Glutamatergic neuron (in vitro differentiated cells): ENCODE data around the gene DLG1. TPM values are rescaled to one million over a fixed set of nuclear protein-coding genes. Genes with fewer than 3 reads are reported as not detected.

Source experiments
- DNase-seq: peaks from one replicate; pipeline ENCODE4 v3.0.0; 2022
- H3K27ac Mint-ChIP-seq: one replicate; pipeline ENCODE4 v1.8.0; 2020; ENCODE audit warnings: mild to moderate bottlenecking, mixed read lengths, inconsistent platforms; ENCODE audit not compliant: unreplicated experiment
- H3K27me3 Mint-ChIP-seq: one replicate; pipeline ENCODE4 v1.8.0; 2020; ENCODE audit warnings: mild to moderate bottlenecking, moderate library complexity, mixed read lengths, inconsistent platforms; ENCODE audit not compliant: unreplicated experiment
- H3K36me3 Mint-ChIP-seq: one replicate; pipeline ENCODE4 v1.8.0; 2020; ENCODE audit warnings: mild to moderate bottlenecking, mixed read lengths, inconsistent platforms; ENCODE audit not compliant: unreplicated experiment
- H3K4me1 Mint-ChIP-seq: one replicate; pipeline ENCODE4 v1.8.0; 2020; ENCODE audit warnings: mild to moderate bottlenecking, low read depth, mixed read lengths, inconsistent platforms; ENCODE audit not compliant: unreplicated experiment
- H3K4me3 Mint-ChIP-seq: one replicate; pipeline ENCODE4 v1.8.0; 2020; ENCODE audit warnings: mild to moderate bottlenecking, mixed read lengths, inconsistent platforms; ENCODE audit not compliant: unreplicated experiment
- H3K9me3 Mint-ChIP-seq: one replicate; pipeline ENCODE4 v1.8.0; 2020; ENCODE audit warnings: mild to moderate bottlenecking, moderate library complexity, mixed read lengths, inconsistent platforms; ENCODE audit not compliant: unreplicated experiment
- CTCF ChIP-seq: fragments of 200-600 bp; sonication (generic); IDR thresholded peaks from one replicate; pipeline ENCODE4 v1.5.0; 2021; ENCODE audit not compliant: partially characterized antibody, unreplicated experiment
- total RNA-seq: library from RNA; stranded (reverse); fragmentation: NEBNext Ultra II Directional; extraction: Animal tissue kit (Norgen Biotek cat#: 25700); gene quantifications from one replicate; pipeline ENCODE4 v1.2.1, GENCODE V29; 2021; ENCODE audit not compliant: unreplicated experiment

Gene DLG1
- total RNA-seq, 1 donor from 2014 or later: 66.0 TPM

DNA sequence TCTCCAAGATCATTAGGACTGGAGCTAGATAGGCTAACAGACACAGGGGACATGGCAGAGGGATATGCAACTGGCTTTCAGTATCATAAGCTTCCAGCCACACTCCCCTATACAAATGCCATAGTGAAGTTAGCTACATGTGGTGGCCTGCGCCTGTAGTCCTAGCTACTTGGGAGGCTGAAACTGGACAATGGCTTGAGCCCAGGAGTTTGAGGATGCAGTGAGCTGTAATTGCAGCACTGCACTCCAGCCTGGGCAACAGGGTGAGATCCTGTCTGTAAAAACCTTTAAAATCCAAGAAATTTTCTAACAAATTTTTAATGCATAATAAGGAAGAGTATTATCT, 37.3 kb downstream of the DLG1 start:
- Mint-ChIP-seq H3K27me3 (no peaks in the 10 kb centered on the region), H3K9me3 (no peaks in the 10 kb centered on the region), H3K36me3 (peaks cover 4% of the 10 kb centered on the region), H3K4me1 (peaks cover 14% of the 10 kb centered on the region), H3K27ac (no peak overlapping the region), H3K4me3 (no peak overlapping the region)
- no peak for DNase-seq
- no peak for TF ChIP-seq CTCF

DNA sequence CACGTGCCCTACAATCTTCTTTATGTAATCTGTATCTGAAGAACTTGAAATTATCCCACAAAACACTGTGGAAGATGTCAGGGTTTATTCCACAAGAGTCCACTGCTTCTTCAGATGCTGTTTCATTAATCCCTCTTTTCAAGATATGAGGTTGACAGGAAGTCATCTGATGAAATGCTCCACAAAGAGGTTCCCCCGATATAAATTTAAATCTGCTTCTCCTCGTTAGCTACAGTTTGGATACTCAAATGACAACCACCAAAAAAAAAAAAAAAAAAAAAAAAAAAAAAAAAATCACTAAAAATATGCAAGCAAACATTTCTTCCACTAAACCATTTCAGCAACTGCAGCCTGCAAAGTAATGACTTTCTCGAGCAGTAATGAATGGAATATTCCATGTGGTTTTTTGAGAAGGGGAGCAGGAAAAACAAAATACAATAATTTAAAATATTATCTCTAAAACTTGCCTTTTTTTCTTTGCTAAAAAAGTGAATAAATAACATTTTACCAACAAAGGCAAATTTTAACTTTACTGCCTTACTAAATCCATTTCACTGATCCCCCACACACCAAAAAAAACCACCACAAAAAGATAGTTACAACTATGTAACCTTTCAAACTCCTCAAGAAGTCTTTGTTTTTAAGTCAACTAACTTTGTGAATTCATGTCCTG, 37.8 kb downstream of the DLG1 start:
- Mint-ChIP-seq H3K4me1 (peaks cover 13% of the 10 kb centered on the region), H3K36me3 (no peaks in the 10 kb centered on the region), H3K27me3 (no peaks in the 10 kb centered on the region), H3K4me3 (no peak overlapping the region), H3K27ac (peak overlapping the region; percentile 80), H3K9me3 (no peaks in the 10 kb centered on the region)
- DNase-seq: no peak
- no peak for TF ChIP-seq CTCF

DNA sequence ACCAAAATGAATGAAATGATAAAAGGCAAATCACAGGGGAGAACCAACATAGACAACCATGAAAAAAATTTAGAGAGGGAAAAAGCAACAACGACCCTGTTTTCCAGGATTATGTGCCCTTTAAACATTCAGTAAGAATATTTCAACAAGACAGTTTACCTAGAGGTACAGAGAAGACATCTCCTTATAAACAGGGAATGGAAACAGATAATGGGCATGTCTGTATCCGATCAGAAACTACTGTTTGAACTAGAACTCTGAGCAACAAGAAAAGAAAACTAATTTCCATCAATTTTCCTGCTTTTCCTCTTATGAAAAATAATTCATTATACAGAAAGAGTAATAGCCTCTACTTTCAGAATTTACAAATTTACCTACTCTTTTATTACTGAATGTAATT, 39.3 kb downstream of the DLG1 start:
- Mint-ChIP-seq H3K27ac (no peak overlapping the region), H3K4me1 (peaks cover 9% of the 10 kb centered on the region), H3K36me3 (no peaks in the 10 kb centered on the region), H3K9me3 (no peaks in the 10 kb centered on the region), H3K4me3 (no peak overlapping the region), H3K27me3 (no peaks in the 10 kb centered on the region)
- no peak for DNase-seq
- no peak for TF ChIP-seq CTCF

DNA sequence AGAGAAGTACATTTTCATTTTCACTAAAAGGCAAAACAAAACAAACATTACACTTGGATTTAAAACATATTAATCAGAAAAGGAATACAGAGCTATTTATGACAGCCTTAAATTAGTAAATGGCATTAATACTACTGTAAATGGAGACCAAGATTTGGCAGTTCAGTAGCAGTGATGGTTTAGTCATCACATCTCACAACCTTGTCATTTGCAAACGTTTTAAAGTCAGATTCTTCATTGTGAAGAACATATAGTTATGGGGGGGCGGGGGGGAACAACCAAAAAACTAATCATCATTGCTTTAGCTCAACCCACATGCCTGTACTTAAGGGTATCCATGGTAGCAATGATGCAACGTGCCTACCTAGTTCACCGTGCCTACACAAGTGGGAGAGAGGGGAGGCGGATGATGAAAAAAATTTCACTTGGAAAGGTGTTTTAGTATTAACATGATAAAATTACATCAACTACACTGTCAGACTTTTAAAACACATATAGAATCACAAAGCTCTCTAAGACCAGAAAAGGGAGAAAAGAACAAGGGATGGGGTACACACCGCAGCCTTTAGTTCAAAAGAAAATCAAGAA, 40.1 kb downstream of the DLG1 start:
- Mint-ChIP-seq H3K4me3 (no peak overlapping the region), H3K27ac (no peak overlapping the region), H3K9me3 (peaks cover 1% of the 10 kb centered on the region), H3K4me1 (peaks cover 11% of the 10 kb centered on the region), H3K36me3 (no peaks in the 10 kb centered on the region), H3K27me3 (no peaks in the 10 kb centered on the region)
- no peak for DNase-seq
- no peak for TF ChIP-seq CTCF

DNA sequence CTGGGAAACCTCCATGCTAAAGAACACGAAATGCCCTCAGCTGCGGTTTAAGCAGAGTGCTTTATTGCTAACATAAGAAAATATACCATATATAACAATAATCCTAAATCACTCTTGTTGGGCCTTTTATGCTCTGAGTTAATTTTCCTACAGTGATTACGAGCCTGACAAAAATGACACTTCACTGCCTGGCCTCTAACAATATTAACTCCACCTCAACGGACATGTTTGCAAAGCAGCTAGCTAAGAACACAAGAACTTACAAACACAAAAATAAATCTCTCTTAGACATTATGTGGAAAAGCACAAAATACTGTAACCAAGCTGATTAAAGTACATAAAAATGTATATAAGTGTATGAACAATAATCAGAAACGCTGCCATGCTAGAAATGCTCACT, 40.7 kb downstream of the DLG1 start:
- Mint-ChIP-seq H3K9me3 (peaks cover 1% of the 10 kb centered on the region), H3K27me3 (no peaks in the 10 kb centered on the region), H3K27ac (no peak overlapping the region), H3K4me3 (no peak overlapping the region), H3K4me1 (peaks cover 14% of the 10 kb centered on the region), H3K36me3 (no peaks in the 10 kb centered on the region)
- TF ChIP-seq CTCF: no peak
- DNase-seq: no peak
